Smooth muscle cell (in vitro differentiated cells): ENCODE data around the gene ANGPTL5. TPM values are rescaled to one million over a fixed set of nuclear protein-coding genes. Genes with fewer than 3 reads are reported as not detected.
"Not testable (repeated sequence)": the region's sequence is repeated elsewhere in the genome, so short reads cannot be mapped to it uniquely, and the experiment has no call there.

Experiments used
- DNase-seq: peaks from one replicate; lab custom pipeline; 2025; ENCODE audit not compliant: unreplicated experiment; lab: John Stamatoyannopoulos, UW
- H2AFZ ChIP-seq: fragments of 200-600 bp; sonication (generic); 2 replicates; pipeline ENCODE4 v1.6.0; 2016; ENCODE audit warnings: antibody characterized with exemption, low read depth, mild to moderate bottlenecking
- H3F3A ChIP-seq: fragments of 200-600 bp; sonication (generic); 2 replicates; pipeline ENCODE4 v1.6.0; 2017; ENCODE audit warnings: antibody characterized with exemption, low read depth
- H3K27ac ChIP-seq: fragments of 200-600 bp; sonication (generic); 2 replicates; pipeline ENCODE4 v1.5.1; 2016; ENCODE audit warnings: low read depth, mild to moderate bottlenecking
- H3K27me3 ChIP-seq: fragments of 200-600 bp; sonication (generic); 2 replicates; pipeline ENCODE4 v1.6.1; 2016; ENCODE audit warnings: low read depth, mild to moderate bottlenecking
- H3K36me3 ChIP-seq: fragments of 200-600 bp; sonication (generic); 2 replicates; pipeline ENCODE4 v1.5.1; 2016; ENCODE audit warnings: low read depth
- H3K4me1 ChIP-seq: fragments of 200-600 bp; sonication (generic); 2 replicates; pipeline ENCODE4 v1.5.1; 2016; ENCODE audit warnings: low read depth
- H3K4me2 ChIP-seq: fragments of 200-600 bp; sonication (generic); 2 replicates; pipeline ENCODE4 v1.6.0; 2016; ENCODE audit warnings: mild to moderate bottlenecking
- H3K4me3 ChIP-seq: fragments of 200-600 bp; sonication (generic); 2 replicates; pipeline ENCODE4 v1.5.1; 2016; ENCODE audit warnings: mild to moderate bottlenecking
- H3K79me2 ChIP-seq: fragments of 200-600 bp; sonication (generic); 2 replicates; pipeline ENCODE4 v1.6.0; 2016; ENCODE audit warnings: low read depth, mild to moderate bottlenecking
- H3K9ac ChIP-seq: fragments of 200-600 bp; sonication (generic); 2 replicates; pipeline ENCODE4 v1.6.0; 2016; ENCODE audit warnings: low read depth
- H3K9me3 ChIP-seq: fragments of 200-600 bp; sonication (generic); replicated peaks from 2 replicates; pipeline ENCODE4 v1.5.1; 2016; ENCODE audit warnings: low read depth
- H4K20me1 ChIP-seq: fragments of 200-600 bp; sonication (generic); 2 replicates; pipeline ENCODE4 v1.6.0; 2016; ENCODE audit warnings: low read depth
- CTCF ChIP-seq: fragments of 200-600 bp; sonication (generic); IDR thresholded peaks from 2 replicates; pipeline ENCODE4 v1.5.1; 2017; ENCODE audit warnings: borderline replicate concordance, mild to moderate bottlenecking, antibody characterized with exemption; ENCODE audit not compliant: insufficient read depth, poor library complexity, severe bottlenecking
- WGBS: methylation state at CpG from one replicate; pipeline ENCODE4 v1.1.7; 2016; ENCODE audit warnings: low lambda C conversion rate; 5-methylcytosine and 5-hydroxymethylcytosine counted together
- polyA plus RNA-seq: library from polyadenylated mRNA; unstranded; fragments of >200 nt; fragmentation: Nextera tagmentation; extraction: Ambion mirVana; gene quantifications from 2 replicates; pipeline ENCODE4 v1.2.1, GENCODE V29; 2016
- total RNA-seq: library from RNA; depleted of rRNA; stranded (reverse); fragments of >200 nt; gene quantifications from 2 replicates; pipeline ENCODE4 v1.2.3, GENCODE V29; 2014

ANGPTL5 gene
- total RNA-seq (not detected in 2 replicates), polyA plus RNA-seq (not detected in 2 replicates)

- DNase-seq: no peak
- peak within 1 kb of the TSS; percentile 80 for H3K4me2 ChIP-seq
- no peak for TF ChIP-seq CTCF
- H3K36me3 ChIP-seq: no peaks in the 10 kb centered on the region
- 96% methylated on average over 2 of the region's 2 CpGs for WGBS
- no peaks in the 10 kb centered on the region for H3K27me3 ChIP-seq
- H3F3A ChIP-seq: no peaks in the 10 kb centered on the region
- H2AFZ ChIP-seq: peak within 1 kb of the TSS; percentile 94
- peak within 1 kb of the TSS; percentile 65 for H3K4me3 ChIP-seq
- H3K9me3 ChIP-seq: no peaks in the 10 kb centered on the region
- no peaks in the 10 kb centered on the region for H3K79me2 ChIP-seq
- peak within 1 kb of the TSS; percentile 87 for H3K9ac ChIP-seq
- peaks cover 11% of the 10 kb centered on the region for H3K4me1 ChIP-seq
- peak within 1 kb of the TSS; percentile 93 for H3K27ac ChIP-seq
- no peaks in the 10 kb centered on the region for H4K20me1 ChIP-seq
Measured at GRCh38 chr11:101916422-101916821, at the start of gene ANGPTL5. Gene ANGPTL5, minus strand, starts transcription at chr11:101916522. Its CDS starts 8,613 bp downstream, at chr11:101907909.

- not testable (repeated sequence) for H3K36me3 ChIP-seq, H3K79me2 ChIP-seq, H3K27me3 ChIP-seq, H3K4me2 ChIP-seq, H4K20me1 ChIP-seq, H3K9ac ChIP-seq, H3K4me1 ChIP-seq, H3K27ac ChIP-seq, H3K9me3 ChIP-seq, H3K4me3 ChIP-seq, H3F3A ChIP-seq, DNase-seq, H2AFZ ChIP-seq
- WGBS: 99% methylated on average over 10 of the region's 10 CpGs
Measured at GRCh38 chr11:101964200-101964599, 47.9 kb upstream of the ANGPTL5 start.

- H3K4me2 ChIP-seq: no peak overlapping the region
- no peaks in the 10 kb centered on the region for H3F3A ChIP-seq
- H3K79me2 ChIP-seq: no peaks in the 10 kb centered on the region
- H3K27ac ChIP-seq: no peak overlapping the region
- no peak for TF ChIP-seq CTCF
- no peaks in the 10 kb centered on the region for H3K9me3 ChIP-seq
- no peaks in the 10 kb centered on the region for H3K36me3 ChIP-seq
- H4K20me1 ChIP-seq: no peaks in the 10 kb centered on the region
- H3K4me1 ChIP-seq: no peaks in the 10 kb centered on the region
- no peaks in the 10 kb centered on the region for H3K27me3 ChIP-seq
- DNase-seq: no peak
- no peak overlapping the region for H3K4me3 ChIP-seq
- no peak overlapping the region for H2AFZ ChIP-seq
- 43% methylated on average over 1 of the region's 1 CpG for WGBS
- no peak overlapping the region for H3K9ac ChIP-seq
Measured at GRCh38 chr11:101960231-101960630, 43.9 kb upstream of the ANGPTL5 start.

GRCh38 chr11:101955701-101956100 lies 39.4 kb upstream of the ANGPTL5 start:
- H3K27ac ChIP-seq: no peak overlapping the region
- no peaks in the 10 kb centered on the region for H3K27me3 ChIP-seq
- TF ChIP-seq CTCF: no peak
- no peak overlapping the region for H3K4me3 ChIP-seq
- WGBS: 91% methylated on average over 5 of the region's 5 CpGs
- H4K20me1 ChIP-seq: no peaks in the 10 kb centered on the region
- H3F3A ChIP-seq: no peaks in the 10 kb centered on the region
- H3K9ac ChIP-seq: no peak overlapping the region
- no peak overlapping the region for H2AFZ ChIP-seq
- no peaks in the 10 kb centered on the region for H3K9me3 ChIP-seq
- DNase-seq: no peak
- no peak overlapping the region for H3K4me2 ChIP-seq
- no peaks in the 10 kb centered on the region for H3K79me2 ChIP-seq
- no peaks in the 10 kb centered on the region for H3K4me1 ChIP-seq
- H3K36me3 ChIP-seq: no peaks in the 10 kb centered on the region
